ENCODE measurements around the gene LIF.

- no peak for TF ChIP-seq CSRNP3 (CRISPR knock-in tag; IDR thresholded peaks at IDR 0.05)
- TF ChIP-seq ZFP3 (CRISPR knock-in tag; IDR thresholded peaks at IDR 0.05), result no peak
- TF ChIP-seq ISL1 (CRISPR knock-in tag; IDR thresholded peaks at IDR 0.05), result no peak
- TF ChIP-seq ARNTL (CRISPR knock-in tag; IDR thresholded peaks at IDR 0.05; ENCODE audit: borderline replicate concordance, low read depth), result no peak
- no peak for TF ChIP-seq RARB (CRISPR knock-in tag; IDR thresholded peaks at IDR 0.05)
Measured at GRCh38 chr22:30286331-30286730, 39.8 kb upstream of the LIF start.

Measured in SK-N-SH treated with all-trans-retinoic acid at 6 μM for 48 hours (cell line).